H9 (cell line): ENCODE measurements around the gene RPL34. TPM values are rescaled to one million over a fixed set of nuclear protein-coding genes. Genes with fewer than 3 reads are reported as not detected.

Experiments
- DNase-seq: peaks from one replicate; pipeline ENCODE4 v3.0.0-alpha.2; 2017
- H2AFZ ChIP-seq: one replicate; pipeline ENCODE4 v1.6.1; 2013; ENCODE audit warnings: mild to moderate bottlenecking, low read length, control low read depth, moderate library complexity
- H2AK5ac ChIP-seq: 2 replicates; pipeline ENCODE4 v1.6.1; 2013; ENCODE audit warnings: low read length, control low read depth, mixed read lengths; ENCODE audit not compliant: insufficient read length
- H2BK120ac ChIP-seq: one replicate; pipeline ENCODE4 v1.6.1; 2013; ENCODE audit warnings: low read depth, mild to moderate bottlenecking, low read length, control low read depth, inconsistent platforms; ENCODE audit not compliant: poor library complexity, severe bottlenecking
- H2BK12ac ChIP-seq: 2 replicates; pipeline ENCODE4 v1.6.1; 2013; ENCODE audit warnings: low read length, control low read depth, mixed read lengths, low read depth; ENCODE audit not compliant: insufficient read length
- H2BK15ac ChIP-seq: 2 replicates; pipeline ENCODE4 v1.6.1; 2013; ENCODE audit warnings: low read depth, low read length, control low read depth
- H2BK20ac ChIP-seq: one replicate; pipeline ENCODE4 v1.6.1; 2013; ENCODE audit warnings: low read depth, mild to moderate bottlenecking, low read length, control low read depth, inconsistent platforms; ENCODE audit not compliant: poor library complexity, severe bottlenecking
- H2BK5ac ChIP-seq: 2 replicates; pipeline ENCODE4 v1.6.1; 2013; ENCODE audit warnings: low read length, control low read depth, mixed read lengths; ENCODE audit not compliant: insufficient read length
- H3K14ac ChIP-seq: 2 replicates; pipeline ENCODE4 v1.6.1; 2013; ENCODE audit warnings: low read length, control low read depth; ENCODE audit not compliant: insufficient read depth
- H3K18ac ChIP-seq: 2 replicates; pipeline ENCODE4 v1.6.1; 2013; ENCODE audit warnings: low read depth, mild to moderate bottlenecking, mixed read lengths, low read length, control low read depth; ENCODE audit not compliant: insufficient read length
- H3K23ac ChIP-seq: 2 replicates; pipeline ENCODE4 v1.6.1; 2013; ENCODE audit warnings: low read length, control low read depth, mixed read lengths, low read depth; ENCODE audit not compliant: insufficient read length
- H3K23me2 ChIP-seq: 2 replicates; pipeline ENCODE4 v1.6.1; 2013; ENCODE audit warnings: low read depth, mild to moderate bottlenecking, mixed read lengths, low read length, control low read depth; ENCODE audit not compliant: insufficient read length, poor library complexity, severe bottlenecking
- H3K27ac ChIP-seq: 2 replicates; pipeline ENCODE4 v1.5.1; 2013; ENCODE audit warnings: low read length, control low read depth, mixed read lengths, low read depth; ENCODE audit not compliant: insufficient read length
- H3K27me3 ChIP-seq: 2 replicates; pipeline ENCODE4 v1.6.1; 2013; ENCODE audit warnings: low read length, control low read depth, inconsistent platforms; ENCODE audit not compliant: insufficient read depth
- H3K4ac ChIP-seq: 2 replicates; pipeline ENCODE4 v1.6.1; 2013; ENCODE audit warnings: low read depth, mild to moderate bottlenecking, control low read depth, inconsistent platforms, low read length, moderate library complexity
- H3K4me1 ChIP-seq: 2 replicates; pipeline ENCODE4 v1.6.1; 2013; ENCODE audit warnings: low read length, control low read depth, inconsistent platforms; ENCODE audit not compliant: insufficient read depth
- H3K4me2 ChIP-seq: 2 replicates; pipeline ENCODE4 v1.6.1; 2013; ENCODE audit warnings: low read length, control low read depth, mixed read lengths; ENCODE audit not compliant: insufficient read length, insufficient read depth
- H3K56ac ChIP-seq: 2 replicates; pipeline ENCODE4 v1.6.1; 2013; ENCODE audit warnings: low read depth, mild to moderate bottlenecking, mixed read lengths, low read length, control low read depth; ENCODE audit not compliant: insufficient read length
- H3K79me1 ChIP-seq: 2 replicates; pipeline ENCODE4 v1.6.1; 2013; ENCODE audit warnings: low read depth, mild to moderate bottlenecking, moderate library complexity, low read length, control low read depth, inconsistent platforms; ENCODE audit not compliant: insufficient read depth, poor library complexity, severe bottlenecking
- H3K79me2 ChIP-seq: 2 replicates; pipeline ENCODE4 v1.6.1; 2013; ENCODE audit warnings: low read length, control low read depth, inconsistent platforms; ENCODE audit not compliant: insufficient read depth
- H3K9ac ChIP-seq: 2 replicates; pipeline ENCODE4 v1.6.1; 2013; ENCODE audit warnings: low read length, control low read depth, mixed read lengths; ENCODE audit not compliant: insufficient read length; ENCODE audit errors: extremely low read depth
- H3K9me3 ChIP-seq: one replicate; pipeline ENCODE4 v1.6.1; 2013; ENCODE audit warnings: low read depth, low read length, inconsistent platforms; ENCODE audit not compliant: control insufficient read depth
- H3T11ph ChIP-seq: one replicate; pipeline ENCODE4 v1.6.1; 2013; ENCODE audit warnings: mild to moderate bottlenecking, low read length, control low read depth, inconsistent platforms
- H4K20me1 ChIP-seq: one replicate; pipeline ENCODE4 v1.6.1; 2013; ENCODE audit not compliant: control insufficient read depth, insufficient read length, insufficient read depth
- H4K5ac ChIP-seq: 2 replicates; pipeline ENCODE4 v1.6.1; 2013; ENCODE audit warnings: low read depth, mild to moderate bottlenecking, mixed read lengths, low read length, control low read depth; ENCODE audit not compliant: insufficient read length
- H4K8ac ChIP-seq: replicated peaks from 2 replicates; pipeline ENCODE4 v1.6.1; 2013; ENCODE audit warnings: low read length, control low read depth, mixed read lengths, low read depth; ENCODE audit not compliant: insufficient read length
- H4K91ac ChIP-seq: 2 replicates; pipeline ENCODE4 v1.6.1; 2013; ENCODE audit warnings: low read depth, mild to moderate bottlenecking, moderate library complexity, mixed read lengths, low read length, control low read depth; ENCODE audit not compliant: insufficient read length
- H3K27ac Mint-ChIP-seq, 3 experiments: 2 replicates in 2 of 3; 3 replicates in 1 of 3; pipeline ENCODE4 v1.8.0; 2020 to 2021; ENCODE audit warnings: mixed read lengths in 3 of 3, mild to moderate bottlenecking in 1 of 3, moderate library complexity in 1 of 3
- H3K27me3 Mint-ChIP-seq: 2 replicates; pipeline ENCODE4 v1.8.0; 2021; ENCODE audit warnings: low read depth, mild to moderate bottlenecking, moderate library complexity, mixed read lengths
- H3K36me3 Mint-ChIP-seq, 3 experiments: 2 replicates in 2 of 3; 3 replicates in 1 of 3; pipeline ENCODE4 v1.8.0; 2020 to 2021; ENCODE audit warnings: low read depth in 3 of 3, mixed read lengths in 3 of 3; ENCODE audit not compliant: insufficient read depth in 1 of 3
- H3K4me1 Mint-ChIP-seq, 2 experiments: 2 replicates each; pipeline ENCODE4 v1.8.0; 2020; ENCODE audit warnings: mixed read lengths in 2 of 2
- H3K4me3 Mint-ChIP-seq, 2 experiments: 2 replicates in 1 of 2; 3 replicates in 1 of 2; pipeline ENCODE4 v1.8.0; 2020 to 2021; ENCODE audit warnings: mild to moderate bottlenecking in 2 of 2, mixed read lengths in 2 of 2, moderate library complexity in 1 of 2
- H3K9me3 Mint-ChIP-seq, 2 experiments: 2 replicates in 1 of 2; 3 replicates in 1 of 2; pipeline ENCODE4 v1.8.0; 2020; ENCODE audit warnings: mild to moderate bottlenecking in 2 of 2, mixed read lengths in 2 of 2, moderate library complexity in 1 of 2
- WGBS: extraction: QIAGEN DNeasy Blood & Tissue Kit; methylation state at CpG from one replicate; pipeline ENCODE4 v1.1.7; 2013; ENCODE audit warnings: missing lambda C conversion rate, low lambda C conversion rate, mixed read lengths; ENCODE audit not compliant: insufficient read length; ENCODE audit errors: extremely low coverage; 5-methylcytosine and 5-hydroxymethylcytosine counted together
- total RNA-seq: library from RNA; stranded (reverse); gene quantifications from 2 replicates; pipeline ENCODE4 v1.2.1, GENCODE V29; 2021
- TF ChIP-seq, protein P1 (sequence below): fragments of 200-600 bp; sonication (generic); conservative IDR thresholded peaks from 3 replicates; pipeline ENCODE4 v1.8.0; 2021; ENCODE audit warnings: antibody characterized with exemption, mild to moderate bottlenecking

RPL34 gene
- total RNA-seq, 1 experiment from 2014 or later = 1,375 TPM

DNA sequence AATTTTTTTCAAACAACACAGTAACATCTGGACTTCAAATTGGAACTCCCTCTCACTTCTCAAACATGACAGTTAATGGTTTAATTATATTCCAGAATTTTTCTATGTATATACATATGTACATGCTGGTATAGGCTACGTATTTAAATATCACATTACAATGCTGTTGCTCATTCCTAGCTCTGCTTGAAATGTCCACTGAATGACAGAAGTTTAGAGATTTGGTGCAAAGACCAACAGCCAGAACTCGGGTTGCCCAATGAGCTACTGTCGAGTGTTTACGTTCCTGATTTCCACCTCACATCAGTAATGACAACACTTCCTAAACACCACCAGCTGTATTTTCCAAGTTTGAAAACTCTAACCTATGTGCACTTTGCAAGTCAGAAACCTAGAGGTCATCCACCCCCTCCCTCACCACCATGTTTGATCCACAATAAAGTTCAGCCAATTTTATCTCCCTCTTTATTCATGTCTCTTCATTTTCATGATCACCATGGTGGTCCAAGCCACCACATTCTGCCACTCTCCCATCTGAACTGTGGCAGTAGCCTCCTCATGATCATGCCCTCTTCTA is 49.3 kb upstream of the RPL34 start:
- no peak overlapping the region for H3K9ac ChIP-seq
- no peak overlapping the region for H2BK12ac ChIP-seq
- H3K9me3 Mint-ChIP-seq = no peaks in the 10 kb centered on the region; a peak in 1 of 5 replicates
- H3K23ac ChIP-seq = no peak overlapping the region
- H3K79me1 ChIP-seq = no peaks in the 10 kb centered on the region
- no peak overlapping the region for H3K27ac ChIP-seq
- H3K4me1 Mint-ChIP-seq = no peaks in the 10 kb centered on the region
- H3K18ac ChIP-seq = no peak overlapping the region
- no peaks in the 10 kb centered on the region for H3K79me2 ChIP-seq
- H3K4me1 ChIP-seq = no peaks in the 10 kb centered on the region
- H2BK15ac ChIP-seq = no peak overlapping the region
- H3K27me3 ChIP-seq = no peaks in the 10 kb centered on the region
- no peak overlapping the region for H4K8ac ChIP-seq
- H2BK120ac ChIP-seq = no peak overlapping the region
- no peak overlapping the region for H4K5ac ChIP-seq
- no peak overlapping the region for H3K56ac ChIP-seq
- WGBS = no CpG with 5 or more reads among the region's 4 CpGs
- H2AFZ ChIP-seq = no peak overlapping the region
- no peak overlapping the region for H4K91ac ChIP-seq
- no peaks in the 10 kb centered on the region for H3K23me2 ChIP-seq
- H3K4me3 Mint-ChIP-seq = no peak overlapping the region
- H3K27me3 Mint-ChIP-seq = peaks cover 10% of the 10 kb centered on the region
- H4K20me1 ChIP-seq = no peaks in the 10 kb centered on the region
- no peak for DNase-seq
- H3K4me2 ChIP-seq = no peak overlapping the region
- no peak overlapping the region for H2BK20ac ChIP-seq
- H2AK5ac ChIP-seq = no peak overlapping the region
- H3K27ac Mint-ChIP-seq = peak overlapping the region in 1 of 3 experiments; percentile 17; a peak in 1 of 7 replicates
- H3K14ac ChIP-seq = no peak overlapping the region
- no peaks in the 10 kb centered on the region for H3K9me3 ChIP-seq
- H3K36me3 Mint-ChIP-seq = no peaks in the 10 kb centered on the region
- TF ChIP-seq, protein P1, sequence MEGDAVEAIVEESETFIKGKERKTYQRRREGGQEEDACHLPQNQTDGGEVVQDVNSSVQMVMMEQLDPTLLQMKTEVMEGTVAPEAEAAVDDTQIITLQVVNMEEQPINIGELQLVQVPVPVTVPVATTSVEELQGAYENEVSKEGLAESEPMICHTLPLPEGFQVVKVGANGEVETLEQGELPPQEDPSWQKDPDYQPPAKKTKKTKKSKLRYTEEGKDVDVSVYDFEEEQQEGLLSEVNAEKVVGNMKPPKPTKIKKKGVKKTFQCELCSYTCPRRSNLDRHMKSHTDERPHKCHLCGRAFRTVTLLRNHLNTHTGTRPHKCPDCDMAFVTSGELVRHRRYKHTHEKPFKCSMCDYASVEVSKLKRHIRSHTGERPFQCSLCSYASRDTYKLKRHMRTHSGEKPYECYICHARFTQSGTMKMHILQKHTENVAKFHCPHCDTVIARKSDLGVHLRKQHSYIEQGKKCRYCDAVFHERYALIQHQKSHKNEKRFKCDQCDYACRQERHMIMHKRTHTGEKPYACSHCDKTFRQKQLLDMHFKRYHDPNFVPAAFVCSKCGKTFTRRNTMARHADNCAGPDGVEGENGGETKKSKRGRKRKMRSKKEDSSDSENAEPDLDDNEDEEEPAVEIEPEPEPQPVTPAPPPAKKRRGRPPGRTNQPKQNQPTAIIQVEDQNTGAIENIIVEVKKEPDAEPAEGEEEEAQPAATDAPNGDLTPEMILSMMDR = no peak
- H3K4ac ChIP-seq = no peak overlapping the region
- H2BK5ac ChIP-seq = no peak overlapping the region
- no peak overlapping the region for H3T11ph ChIP-seq
